Measurements from ENCODE around the gene NUSAP1.

DNA sequence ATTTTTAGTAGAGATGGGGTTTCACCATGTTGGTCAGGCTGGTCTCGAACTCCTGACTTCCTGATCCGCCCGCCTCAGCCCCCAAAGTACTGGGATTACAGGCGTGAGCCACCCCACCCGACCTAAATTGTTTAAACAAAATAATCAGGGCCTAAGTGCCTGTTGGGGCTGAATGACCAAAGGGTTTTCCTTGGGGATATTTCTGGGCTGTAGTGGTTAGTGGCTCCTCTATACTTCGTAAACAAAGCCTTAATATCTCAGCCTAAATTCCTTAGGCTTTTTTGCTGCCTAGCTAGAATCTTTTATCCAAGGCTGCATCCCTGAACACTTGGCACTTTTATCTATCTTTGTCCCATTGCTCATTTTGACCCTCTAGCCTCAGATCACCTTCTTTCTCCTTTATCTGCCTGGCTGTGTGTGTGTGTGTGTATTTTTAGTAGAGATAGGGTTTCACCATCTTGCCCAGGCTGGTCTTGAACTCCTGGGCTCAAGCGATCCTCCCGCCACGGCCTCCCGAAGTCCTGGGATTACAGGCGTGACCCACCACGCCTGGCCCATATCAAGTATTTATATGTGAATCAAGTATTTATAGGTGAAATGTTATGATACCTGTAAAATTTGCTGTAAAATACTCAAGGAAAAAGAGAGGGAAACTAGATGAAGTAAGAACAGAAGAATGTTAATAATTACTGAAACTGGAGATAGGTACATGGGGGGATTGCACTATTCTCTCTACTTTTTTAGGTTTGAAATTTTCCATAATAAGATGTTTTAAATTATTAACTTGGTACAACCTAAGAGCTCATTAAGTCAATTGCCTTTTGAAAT is 1.8 kb downstream of the NUSAP1 start:
- TF ChIP-seq, protein P1, sequence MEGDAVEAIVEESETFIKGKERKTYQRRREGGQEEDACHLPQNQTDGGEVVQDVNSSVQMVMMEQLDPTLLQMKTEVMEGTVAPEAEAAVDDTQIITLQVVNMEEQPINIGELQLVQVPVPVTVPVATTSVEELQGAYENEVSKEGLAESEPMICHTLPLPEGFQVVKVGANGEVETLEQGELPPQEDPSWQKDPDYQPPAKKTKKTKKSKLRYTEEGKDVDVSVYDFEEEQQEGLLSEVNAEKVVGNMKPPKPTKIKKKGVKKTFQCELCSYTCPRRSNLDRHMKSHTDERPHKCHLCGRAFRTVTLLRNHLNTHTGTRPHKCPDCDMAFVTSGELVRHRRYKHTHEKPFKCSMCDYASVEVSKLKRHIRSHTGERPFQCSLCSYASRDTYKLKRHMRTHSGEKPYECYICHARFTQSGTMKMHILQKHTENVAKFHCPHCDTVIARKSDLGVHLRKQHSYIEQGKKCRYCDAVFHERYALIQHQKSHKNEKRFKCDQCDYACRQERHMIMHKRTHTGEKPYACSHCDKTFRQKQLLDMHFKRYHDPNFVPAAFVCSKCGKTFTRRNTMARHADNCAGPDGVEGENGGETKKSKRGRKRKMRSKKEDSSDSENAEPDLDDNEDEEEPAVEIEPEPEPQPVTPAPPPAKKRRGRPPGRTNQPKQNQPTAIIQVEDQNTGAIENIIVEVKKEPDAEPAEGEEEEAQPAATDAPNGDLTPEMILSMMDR (IDR thresholded peaks at IDR 0.05) = no peak
- no peak for TF ChIP-seq POLR2A (IDR thresholded peaks at IDR 0.05)

All from uterus (tissue), 2 donors.